ENCODE measurements around the gene TSPAN10.

- TF ChIP-seq, protein P1, sequence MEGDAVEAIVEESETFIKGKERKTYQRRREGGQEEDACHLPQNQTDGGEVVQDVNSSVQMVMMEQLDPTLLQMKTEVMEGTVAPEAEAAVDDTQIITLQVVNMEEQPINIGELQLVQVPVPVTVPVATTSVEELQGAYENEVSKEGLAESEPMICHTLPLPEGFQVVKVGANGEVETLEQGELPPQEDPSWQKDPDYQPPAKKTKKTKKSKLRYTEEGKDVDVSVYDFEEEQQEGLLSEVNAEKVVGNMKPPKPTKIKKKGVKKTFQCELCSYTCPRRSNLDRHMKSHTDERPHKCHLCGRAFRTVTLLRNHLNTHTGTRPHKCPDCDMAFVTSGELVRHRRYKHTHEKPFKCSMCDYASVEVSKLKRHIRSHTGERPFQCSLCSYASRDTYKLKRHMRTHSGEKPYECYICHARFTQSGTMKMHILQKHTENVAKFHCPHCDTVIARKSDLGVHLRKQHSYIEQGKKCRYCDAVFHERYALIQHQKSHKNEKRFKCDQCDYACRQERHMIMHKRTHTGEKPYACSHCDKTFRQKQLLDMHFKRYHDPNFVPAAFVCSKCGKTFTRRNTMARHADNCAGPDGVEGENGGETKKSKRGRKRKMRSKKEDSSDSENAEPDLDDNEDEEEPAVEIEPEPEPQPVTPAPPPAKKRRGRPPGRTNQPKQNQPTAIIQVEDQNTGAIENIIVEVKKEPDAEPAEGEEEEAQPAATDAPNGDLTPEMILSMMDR (IDR thresholded peaks at IDR 0.05; ENCODE audit: low read depth, low read length, missing input control) = no peak
- TF ChIP-seq RAD21 (IDR thresholded peaks at IDR 0.05) (no peak), SP1 (IDR thresholded peaks at IDR 0.05) (no peak), NR2F2 (IDR thresholded peaks at IDR 0.05) (no peak), FOXA1 (IDR thresholded peaks at IDR 0.05) (no peak), JUND (IDR thresholded peaks at IDR 0.05) (no peak), EGR1 (IDR thresholded peaks at IDR 0.05; ENCODE audit: low read depth in 2 of 2) (no peak), YY1 (IDR thresholded peaks at IDR 0.05) (no peak), TAF1 (conservative IDR thresholded peaks at IDR 0.05) (no peak)
- TF ChIP-seq, protein P2, sequence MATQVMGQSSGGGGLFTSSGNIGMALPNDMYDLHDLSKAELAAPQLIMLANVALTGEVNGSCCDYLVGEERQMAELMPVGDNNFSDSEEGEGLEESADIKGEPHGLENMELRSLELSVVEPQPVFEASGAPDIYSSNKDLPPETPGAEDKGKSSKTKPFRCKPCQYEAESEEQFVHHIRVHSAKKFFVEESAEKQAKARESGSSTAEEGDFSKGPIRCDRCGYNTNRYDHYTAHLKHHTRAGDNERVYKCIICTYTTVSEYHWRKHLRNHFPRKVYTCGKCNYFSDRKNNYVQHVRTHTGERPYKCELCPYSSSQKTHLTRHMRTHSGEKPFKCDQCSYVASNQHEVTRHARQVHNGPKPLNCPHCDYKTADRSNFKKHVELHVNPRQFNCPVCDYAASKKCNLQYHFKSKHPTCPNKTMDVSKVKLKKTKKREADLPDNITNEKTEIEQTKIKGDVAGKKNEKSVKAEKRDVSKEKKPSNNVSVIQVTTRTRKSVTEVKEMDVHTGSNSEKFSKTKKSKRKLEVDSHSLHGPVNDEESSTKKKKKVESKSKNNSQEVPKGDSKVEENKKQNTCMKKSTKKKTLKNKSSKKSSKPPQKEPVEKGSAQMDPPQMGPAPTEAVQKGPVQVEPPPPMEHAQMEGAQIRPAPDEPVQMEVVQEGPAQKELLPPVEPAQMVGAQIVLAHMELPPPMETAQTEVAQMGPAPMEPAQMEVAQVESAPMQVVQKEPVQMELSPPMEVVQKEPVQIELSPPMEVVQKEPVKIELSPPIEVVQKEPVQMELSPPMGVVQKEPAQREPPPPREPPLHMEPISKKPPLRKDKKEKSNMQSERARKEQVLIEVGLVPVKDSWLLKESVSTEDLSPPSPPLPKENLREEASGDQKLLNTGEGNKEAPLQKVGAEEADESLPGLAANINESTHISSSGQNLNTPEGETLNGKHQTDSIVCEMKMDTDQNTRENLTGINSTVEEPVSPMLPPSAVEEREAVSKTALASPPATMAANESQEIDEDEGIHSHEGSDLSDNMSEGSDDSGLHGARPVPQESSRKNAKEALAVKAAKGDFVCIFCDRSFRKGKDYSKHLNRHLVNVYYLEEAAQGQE (IDR thresholded peaks at IDR 0.05) = no peak
- TF ChIP-seq, protein P3, sequence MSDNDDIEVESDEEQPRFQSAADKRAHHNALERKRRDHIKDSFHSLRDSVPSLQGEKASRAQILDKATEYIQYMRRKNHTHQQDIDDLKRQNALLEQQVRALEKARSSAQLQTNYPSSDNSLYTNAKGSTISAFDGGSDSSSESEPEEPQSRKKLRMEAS (IDR thresholded peaks at IDR 0.05) = no peak
Measured at GRCh38 chr17:81651692-81652091, 14.7 kb downstream of the TSPAN10 start.

Data from liver (tissue), 3 donors.